Body of pancreas (tissue), 4 donors: ENCODE results near the gene ITPR2.

Experiments
- CTCF ChIP-seq, 7 experiments: fragments of 450-650 bp in 4 of 7; fragments of 200-600 bp in 3 of 7; sonication (generic) in 3 of 7; IDR thresholded peaks; one replicate each; pipeline ENCODE4 v1.5.1; 2016 to 2019; ENCODE audit warnings: antibody characterized with exemption in 7 of 7
- POLR2A ChIP-seq, 3 donors: fragments of 450-650 bp; IDR thresholded peaks; one replicate each; pipeline ENCODE4 v1.6.1; 2016; ENCODE audit warnings: antibody characterized with exemption in 3 of 3, mild to moderate bottlenecking in 2 of 3

GRCh38 chr12:26769611-26770010, 63.4 kb downstream of the ITPR2 start:
- no peak for TF ChIP-seq POLR2A (IDR thresholded peaks at IDR 0.05)
- TF ChIP-seq CTCF (IDR thresholded peaks at IDR 0.05) = no peak
